ENCODE measurements around the gene ANO2. TPM values are rescaled to one million over a fixed set of nuclear protein-coding genes. Genes with fewer than 3 reads are reported as not detected.

Gene ANO2
- total and polyA plus RNA-seq, 7 donors, result 1.3 to 9.3 (median 4.2) TPM

DNA sequence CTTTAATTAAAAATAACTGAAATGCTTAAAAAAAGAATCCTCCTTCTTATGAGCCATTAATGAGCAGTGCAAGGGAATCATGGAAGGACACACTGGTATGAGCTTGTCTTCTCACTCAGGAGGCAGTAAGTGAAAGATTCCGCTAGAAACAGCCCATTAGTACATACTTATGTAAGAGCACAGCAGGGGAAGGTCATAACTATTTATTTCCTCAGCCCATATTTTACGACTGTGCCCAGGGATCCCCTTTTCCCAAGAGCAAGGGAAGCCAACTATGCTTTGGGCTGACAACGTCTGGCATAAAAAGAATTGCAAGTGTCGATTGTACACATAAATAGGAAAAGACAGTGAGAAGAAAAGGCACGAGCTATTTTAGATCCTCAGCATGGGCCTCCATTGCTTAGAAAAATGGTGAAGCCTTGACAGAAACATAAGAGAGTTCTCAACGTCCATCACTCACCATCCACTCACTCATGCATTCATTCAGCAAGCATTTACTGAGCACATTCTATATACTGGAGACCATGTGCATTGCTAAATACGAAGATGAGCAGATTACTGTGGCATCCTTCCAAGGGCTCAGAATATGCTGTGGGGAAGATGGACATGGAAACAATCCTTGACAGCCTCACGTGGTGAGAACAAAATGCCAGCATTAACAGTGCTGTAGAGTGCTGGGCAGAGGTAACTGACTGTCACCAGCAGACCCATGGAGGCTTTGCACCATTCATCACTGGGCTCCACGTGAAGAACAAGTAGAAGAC is 360.5 kb downstream of the ANO2 start:
- Histone ChIP-seq H3K9me3 (no peaks in the 10 kb centered on the region), H3K4me1 (no peaks in the 10 kb centered on the region), H3K4me3 (no peak overlapping the region), H3K27me3 (ENCODE audit: insufficient read depth in 3 of 3, low read length in 2 of 3) (no peaks in the 10 kb centered on the region), H3K36me3 (ENCODE audit: insufficient read depth in 1 of 2, low read depth in 1 of 2) (no peaks in the 10 kb centered on the region), H3K27ac (no peak overlapping the region)
- DNase-seq (no peak), ATAC-seq (no peak)
- TF ChIP-seq, protein P1, sequence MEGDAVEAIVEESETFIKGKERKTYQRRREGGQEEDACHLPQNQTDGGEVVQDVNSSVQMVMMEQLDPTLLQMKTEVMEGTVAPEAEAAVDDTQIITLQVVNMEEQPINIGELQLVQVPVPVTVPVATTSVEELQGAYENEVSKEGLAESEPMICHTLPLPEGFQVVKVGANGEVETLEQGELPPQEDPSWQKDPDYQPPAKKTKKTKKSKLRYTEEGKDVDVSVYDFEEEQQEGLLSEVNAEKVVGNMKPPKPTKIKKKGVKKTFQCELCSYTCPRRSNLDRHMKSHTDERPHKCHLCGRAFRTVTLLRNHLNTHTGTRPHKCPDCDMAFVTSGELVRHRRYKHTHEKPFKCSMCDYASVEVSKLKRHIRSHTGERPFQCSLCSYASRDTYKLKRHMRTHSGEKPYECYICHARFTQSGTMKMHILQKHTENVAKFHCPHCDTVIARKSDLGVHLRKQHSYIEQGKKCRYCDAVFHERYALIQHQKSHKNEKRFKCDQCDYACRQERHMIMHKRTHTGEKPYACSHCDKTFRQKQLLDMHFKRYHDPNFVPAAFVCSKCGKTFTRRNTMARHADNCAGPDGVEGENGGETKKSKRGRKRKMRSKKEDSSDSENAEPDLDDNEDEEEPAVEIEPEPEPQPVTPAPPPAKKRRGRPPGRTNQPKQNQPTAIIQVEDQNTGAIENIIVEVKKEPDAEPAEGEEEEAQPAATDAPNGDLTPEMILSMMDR (IDR thresholded peaks at IDR 0.05), result no peak
- intact Hi-C loops (cut with DNase I), result no loop called here
- WGBS, 3 donors, result 72 to 74% (median 72%) methylated on average over 9 of the region's 9 CpGs

GRCh38 chr12:5582541-5582940 is 362.5 kb downstream of the ANO2 start:
- H3K4me3 ChIP-seq, result no peak overlapping the region
- H3K27ac ChIP-seq, result no peak overlapping the region
- H3K36me3 ChIP-seq (ENCODE audit: insufficient read depth in 1 of 2, low read depth in 1 of 2), result no peaks in the 10 kb centered on the region
- no peaks in the 10 kb centered on the region for H3K9me3 ChIP-seq
- intact Hi-C loops (cut with DNase I), result no loop called here
- no peak for ATAC-seq
- H3K27me3 ChIP-seq (ENCODE audit: insufficient read depth in 3 of 3, low read length in 2 of 3), result no peaks in the 10 kb centered on the region
- 89 to 95% (median 93%) methylated on average over 4 of the region's 4 CpGs for WGBS, 3 donors
- TF ChIP-seq, protein P1 (IDR thresholded peaks at IDR 0.05), result no peak
- no peaks in the 10 kb centered on the region for H3K4me1 ChIP-seq
- no peak for DNase-seq

GRCh38 chr12:5582018-5582417 is 363.0 kb downstream of the ANO2 start:
- intact Hi-C loops (cut with DNase I), result no loop called here
- Histone ChIP-seq H3K9me3 (no peaks in the 10 kb centered on the region), H3K4me3 (no peak overlapping the region), H3K36me3 (ENCODE audit: insufficient read depth in 1 of 2, low read depth in 1 of 2) (no peaks in the 10 kb centered on the region), H3K4me1 (no peaks in the 10 kb centered on the region), H3K27ac (no peak overlapping the region), H3K27me3 (ENCODE audit: insufficient read depth in 3 of 3, low read length in 2 of 3) (no peaks in the 10 kb centered on the region)
- TF ChIP-seq, protein P1 (IDR thresholded peaks at IDR 0.05), result no peak
- DNase-seq (no peak), ATAC-seq (no peak)
- WGBS, 3 donors, result 8 to 18% (median 15%) methylated on average over 5 of the region's 5 CpGs

DNA sequence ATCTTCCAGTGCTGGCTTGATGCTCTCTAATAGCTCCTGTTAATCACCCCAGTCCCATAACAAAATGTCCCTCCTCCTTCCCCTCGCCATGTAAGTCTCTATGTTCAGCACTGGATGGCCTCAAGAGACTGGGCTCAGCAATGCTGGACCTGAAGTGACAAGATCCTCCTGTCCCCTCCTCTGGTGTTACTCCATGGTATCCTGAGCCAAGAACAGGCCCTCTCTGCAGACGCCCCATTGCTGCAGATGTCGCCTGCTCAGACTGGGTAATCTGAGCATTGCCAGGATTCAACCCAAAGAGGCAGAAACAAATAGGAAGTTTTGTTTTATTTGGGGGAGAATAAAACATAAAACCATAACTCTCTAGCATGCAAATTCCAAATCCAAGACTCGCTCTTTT is 363.4 kb downstream of the ANO2 start:
- no peak for DNase-seq
- 34 to 52% (median 37%) methylated on average over 4 of the region's 4 CpGs for WGBS, 3 donors
- TF ChIP-seq, protein P1 (IDR thresholded peaks at IDR 0.05), result no peak
- Histone ChIP-seq H3K27ac (no peak overlapping the region), H3K4me3 (no peak overlapping the region), H3K27me3 (ENCODE audit: insufficient read depth in 3 of 3, low read length in 2 of 3) (no peaks in the 10 kb centered on the region), H3K36me3 (ENCODE audit: insufficient read depth in 1 of 2, low read depth in 1 of 2) (no peaks in the 10 kb centered on the region), H3K4me1 (no peaks in the 10 kb centered on the region), H3K9me3 (no peaks in the 10 kb centered on the region)
- intact Hi-C loops (cut with DNase I), result no loop called here
- ATAC-seq, result no peak

GRCh38 chr12:5581019-5581418 is 364.0 kb downstream of the ANO2 start:
- Histone ChIP-seq H3K4me3 (no peak overlapping the region), H3K36me3 (ENCODE audit: insufficient read depth in 1 of 2, low read depth in 1 of 2) (no peaks in the 10 kb centered on the region), H3K27me3 (ENCODE audit: insufficient read depth in 3 of 3, low read length in 2 of 3) (no peaks in the 10 kb centered on the region), H3K4me1 (no peaks in the 10 kb centered on the region), H3K9me3 (no peaks in the 10 kb centered on the region), H3K27ac (no peak overlapping the region)
- TF ChIP-seq, protein P1 (IDR thresholded peaks at IDR 0.05), result no peak
- DNase-seq, result no peak
- intact Hi-C loops (cut with DNase I), result no loop called here
- WGBS, 3 donors, result 42 to 55% (median 45%) methylated on average over 3 of the region's 3 CpGs
- ATAC-seq, result no peak
